GM12878 (cell line): ENCODE measurements around the gene HEMK1. TPM values are rescaled to one million over a fixed set of nuclear protein-coding genes. Genes with fewer than 3 reads are reported as not detected.
A peak's percentile ranks its signal among the peaks of the same experiment; 100 is the strongest.

ENCODE experiments used
- BCL3 ChIP-seq: IDR thresholded peaks from 2 replicates; pipeline ENCODE4 v1.6.1; 2011; ENCODE audit warnings: borderline replicate concordance, low read depth, mild to moderate bottlenecking, moderate library complexity, low read length; ENCODE audit not compliant: insufficient read depth, poor library complexity, severe bottlenecking
- CUX1 ChIP-seq: IDR thresholded peaks from 2 replicates; pipeline ENCODE4 v1.6.1; 2012; ENCODE audit warnings: improper control_type of control experiment, low read depth, low read length; ENCODE audit not compliant: insufficient replicate concordance
- E2F4 ChIP-seq: IDR thresholded peaks from 2 replicates; pipeline ENCODE4 v1.6.1; 2012; ENCODE audit warnings: low read depth, low read length, improper control_type of control experiment
- ELK1 ChIP-seq: IDR thresholded peaks from 2 replicates; pipeline ENCODE4 v1.6.1; 2012; ENCODE audit warnings: low read depth, low read length, improper control_type of control experiment
- KDM1A ChIP-seq: fragments of 200-600 bp; sonication (generic); IDR thresholded peaks from 2 replicates; pipeline ENCODE4 v1.6.1; 2016; ENCODE audit warnings: borderline replicate concordance
- MXI1 ChIP-seq: fragments of 150-350 bp; IDR thresholded peaks from 2 replicates; pipeline ENCODE4 v1.6.1; 2011; ENCODE audit warnings: low read depth, mild to moderate bottlenecking, inconsistent platforms, low read length, improper control_type of control experiment
- NBN ChIP-seq: fragments of 450-650 bp; IDR thresholded peaks from 2 replicates; pipeline ENCODE4 v1.6.1; 2016
- PAX8 ChIP-seq: fragments of 450-650 bp; IDR thresholded peaks from 2 replicates; pipeline ENCODE4 v1.6.1; 2017; ENCODE audit warnings: mild to moderate bottlenecking, moderate library complexity
- SIX5 ChIP-seq: IDR thresholded peaks from 2 replicates; pipeline ENCODE4 v1.6.1; 2011; ENCODE audit warnings: mild to moderate bottlenecking, low read depth, low read length, moderate library complexity; ENCODE audit not compliant: severe bottlenecking
- SMC3 ChIP-seq: IDR thresholded peaks from 2 replicates; pipeline ENCODE4 v1.6.1; 2011; ENCODE audit warnings: low read length, improper control_type of control experiment, borderline replicate concordance
- SUPT20H ChIP-seq: IDR thresholded peaks from 2 replicates; pipeline ENCODE4 v1.6.1; 2011; ENCODE audit warnings: low read depth, mild to moderate bottlenecking, low read length, moderate library complexity, borderline replicate concordance; ENCODE audit not compliant: control insufficient read depth
- USF1 ChIP-seq: IDR thresholded peaks from 2 replicates; pipeline ENCODE4 v1.6.1; 2011; ENCODE audit warnings: borderline replicate concordance, low read depth, mild to moderate bottlenecking, moderate library complexity, mixed read lengths, low read length; ENCODE audit not compliant: insufficient read depth; ENCODE audit errors: extremely low read length
- ZNF207 ChIP-seq: fragments of 450-650 bp; IDR thresholded peaks from 2 replicates; pipeline ENCODE4 v1.6.1; 2014; ENCODE audit warnings: antibody characterized with exemption, mild to moderate bottlenecking, borderline replicate concordance
- ZNF384 ChIP-seq: IDR thresholded peaks from 2 replicates; pipeline ENCODE4 v1.6.1; 2012; ENCODE audit warnings: low read depth, mild to moderate bottlenecking, low read length, improper control_type of control experiment, borderline replicate concordance
- ZZZ3 ChIP-seq: IDR thresholded peaks from 2 replicates; pipeline ENCODE4 v1.6.1; 2011; ENCODE audit warnings: low read depth; ENCODE audit not compliant: control insufficient read depth, insufficient read length
- polyA plus RNA-seq, 11 experiments: library from polyadenylated mRNA; depleted of rRNA in 4 of 11; unstranded in 6 of 11; stranded (reverse) in 5 of 11; fragments of >200 nt; fragmentation: Nextera tagmentation in 4 of 11; fragmentation: Illumina TruSeq in 1 of 11; extraction: Ambion mirVana in 4 of 11; extraction: Trizol in 1 of 11; gene quantifications; 1 replicate in 1 of 11; 2 replicates in 10 of 11; pipeline versions ENCODE4 v1.2.1 to v1.2.3, GENCODE V29; 2011 to 2016; ENCODE audit warnings: inconsistent platforms in 2 of 11, missing spikeins in 2 of 11, low read depth in 1 of 11
- total RNA-seq, 4 experiments: library from RNA; depleted of rRNA in 3 of 4; stranded (reverse); fragments of >200 nt in 3 of 4; fragmentation: Illumina TruSeq in 1 of 4; extraction: Trizol in 1 of 4; gene quantifications; 2 replicates each; pipeline versions ENCODE4 v1.2.1 to v1.2.3, GENCODE V29; 2013 to 2021

HEMK1 gene
- total and polyA plus RNA-seq, 10 of the 15 experiments (the other 5 are each of a cell fraction or from before 2014, with no cell fraction given): 2.8 to 19.0 (median 12.0) TPM

GRCh38 chr3:50542177-50543034 lies 26.9 kb upstream of the HEMK1 start (continued):
- TF ChIP-seq CUX1 (no peak), SUPT20H (no peak), E2F4 (no peak), PAX8 (no peak), BCL3 (no peak), ZNF207 (no peak), MXI1 (no peak), ELK1 (no peak), ZZZ3 (no peak), USF1 (no peak), SMC3 (peak; percentile 82), NBN (no peak), KDM1A (no peak), SIX5 (no peak), ZNF384 (no peak)
